TTC549 (cell line): ENCODE data around the gene ATP6V0D1.
"Not testable (repeated sequence)": the region's sequence is repeated elsewhere in the genome, so short reads cannot be mapped to it uniquely, and the experiment has no call there.

Experiments used
- FAIRE-seq: peaks from 2 replicates; lab custom pipeline; 2012; peaks lifted over from hg19 to GRCh38; lab: Jason Lieb, UNC

Gene ATP6V0D1

GRCh38 chr16:67504031-67505021 is 23.4 kb upstream of the ATP6V0D1 start:
- no peak for FAIRE-seq

- FAIRE-seq = no peak
Measured at GRCh38 chr16:67499106-67499505, 18.1 kb upstream of the ATP6V0D1 start.

- FAIRE-seq = no peak
Measured at GRCh38 chr16:67490335-67491096, 9.6 kb upstream of the ATP6V0D1 start.

GRCh38 chr16:67489401-67490083 is 8.6 kb upstream of the ATP6V0D1 start:
- no peak for FAIRE-seq

GRCh38 chr16:67487561-67487960 is 6.6 kb upstream of the ATP6V0D1 start:
- FAIRE-seq = not testable (repeated sequence)

GRCh38 chr16:67486805-67487204 is 5.8 kb upstream of the ATP6V0D1 start:
- FAIRE-seq = no peak

- FAIRE-seq = no peak
Measured at GRCh38 chr16:67483731-67484525, 3.0 kb upstream of the ATP6V0D1 start.

GRCh38 chr16:67483150-67483549 is 2.2 kb upstream of the ATP6V0D1 start, which contains the start of gene AGRP:
Gene AGRP, minus strand, starts transcription at chr16:67483547. Its CDS starts 149 bp downstream, at chr16:67483398.
- no peak for FAIRE-seq

GRCh38 chr16:67482233-67482924 is 1.4 kb upstream of the ATP6V0D1 start:
- no peak for FAIRE-seq

- FAIRE-seq = no peak
Measured at GRCh38 chr16:67481561-67482232, 740 bp upstream of the ATP6V0D1 start.

GRCh38 chr16:67477960-67478554 is 2.9 kb downstream of the ATP6V0D1 start:
- FAIRE-seq = no peak

GRCh38 chr16:67474551-67475455 is 6.2 kb downstream of the ATP6V0D1 start:
- no peak for FAIRE-seq

GRCh38 chr16:67471758-67472384 is 9.1 kb downstream of the ATP6V0D1 start:
- no peak for FAIRE-seq

GRCh38 chr16:67470359-67470758 is 10.6 kb downstream of the ATP6V0D1 start:
- FAIRE-seq = no peak

GRCh38 chr16:67468731-67469130 is 12.2 kb downstream of the ATP6V0D1 start:
- FAIRE-seq = no peak

- no peak for FAIRE-seq
Measured at GRCh38 chr16:67466581-67466980, 14.4 kb downstream of the ATP6V0D1 start.

- FAIRE-seq = no peak
Measured at GRCh38 chr16:67464565-67464964, 16.4 kb downstream of the ATP6V0D1 start.

- FAIRE-seq = no peak
Measured at GRCh38 chr16:67463691-67464090, 17.3 kb downstream of the ATP6V0D1 start.
